ENCODE results near the gene ARHGEF10L.

Gene ARHGEF10L

GRCh38 chr1:17633654-17634053 is 94.2 kb downstream of the ARHGEF10L start:
- H3K27ac Mint-ChIP-seq = no peak overlapping the region
- H3K9me3 Mint-ChIP-seq = no peaks in the 10 kb centered on the region
- H3K4me3 Mint-ChIP-seq = no peak overlapping the region
- ATAC-seq (no peak), DNase-seq (no peak)
- no peaks in the 10 kb centered on the region for H3K4me1 Mint-ChIP-seq
- no peaks in the 10 kb centered on the region for H3K27me3 Mint-ChIP-seq

GRCh38 chr1:17635276-17635675 is 95.8 kb downstream of the ARHGEF10L start:
- DNase-seq (no peak), ATAC-seq (no peak)
- H3K27ac Mint-ChIP-seq = no peak overlapping the region
- no peaks in the 10 kb centered on the region for H3K9me3 Mint-ChIP-seq
- H3K27me3 Mint-ChIP-seq = peaks cover 12% of the 10 kb centered on the region
- no peak overlapping the region for H3K4me3 Mint-ChIP-seq
- no peaks in the 10 kb centered on the region for H3K4me1 Mint-ChIP-seq

- peaks cover 15% of the 10 kb centered on the region for H3K27me3 Mint-ChIP-seq
- no peak for DNase-seq
- H3K9me3 Mint-ChIP-seq = no peaks in the 10 kb centered on the region
- no peak overlapping the region for H3K4me3 Mint-ChIP-seq
- H3K4me1 Mint-ChIP-seq = no peaks in the 10 kb centered on the region
- peak overlapping the region in 1 of 2 donors; percentile 19 for H3K27ac Mint-ChIP-seq
- ATAC-seq = no peak
Measured at GRCh38 chr1:17635811-17636210, 96.3 kb downstream of the ARHGEF10L start.

- no peak overlapping the region for H3K4me3 Mint-ChIP-seq
- DNase-seq = no peak
- peaks cover 15% of the 10 kb centered on the region for H3K27me3 Mint-ChIP-seq
- no peaks in the 10 kb centered on the region for H3K4me1 Mint-ChIP-seq
- H3K27ac Mint-ChIP-seq = no peak overlapping the region
- H3K9me3 Mint-ChIP-seq = no peaks in the 10 kb centered on the region
- no peak for ATAC-seq
Measured at GRCh38 chr1:17636612-17637011, 97.1 kb downstream of the ARHGEF10L start.

- Mint-ChIP-seq H3K4me1 (no peaks in the 10 kb centered on the region), H3K27ac (peak overlapping the region in 1 of 2 donors; percentile 27), H3K27me3 (peaks cover 15% of the 10 kb centered on the region), H3K9me3 (no peaks in the 10 kb centered on the region), H3K4me3 (no peak overlapping the region)
- no peak for DNase-seq
- no peak for ATAC-seq
Measured at GRCh38 chr1:17637055-17637454, 97.6 kb downstream of the ARHGEF10L start.

- Mint-ChIP-seq H3K4me3 (no peak overlapping the region), H3K27ac (peak overlapping the region in 1 of 2 donors; percentile 53), H3K4me1 (no peaks in the 10 kb centered on the region), H3K9me3 (no peaks in the 10 kb centered on the region), H3K27me3 (peaks cover 15% of the 10 kb centered on the region)
- no peak for DNase-seq
- ATAC-seq = no peak
Measured at GRCh38 chr1:17639703-17640340, 100.3 kb downstream of the ARHGEF10L start.

GRCh38 chr1:17640393-17640792 is 100.9 kb downstream of the ARHGEF10L start:
- Mint-ChIP-seq H3K27me3 (peaks cover 15% of the 10 kb centered on the region), H3K4me1 (no peaks in the 10 kb centered on the region), H3K9me3 (no peaks in the 10 kb centered on the region), H3K27ac (no peak overlapping the region), H3K4me3 (no peak overlapping the region)
- DNase-seq = no peak
- ATAC-seq = no peak

GRCh38 chr1:17640975-17641374 is 101.5 kb downstream of the ARHGEF10L start:
- no peak for ATAC-seq
- Mint-ChIP-seq H3K27ac (peak overlapping the region in 1 of 2 donors; percentile 42), H3K4me1 (no peaks in the 10 kb centered on the region), H3K4me3 (no peak overlapping the region), H3K27me3 (peaks cover 15% of the 10 kb centered on the region), H3K9me3 (no peaks in the 10 kb centered on the region)
- DNase-seq = no peak

GRCh38 chr1:17642169-17642568 is 102.7 kb downstream of the ARHGEF10L start:
- no peak for DNase-seq
- Mint-ChIP-seq H3K27ac (peak overlapping the region in 1 of 2 donors; percentile 96), H3K9me3 (no peaks in the 10 kb centered on the region), H3K27me3 (peaks cover 15% of the 10 kb centered on the region), H3K4me1 (no peaks in the 10 kb centered on the region), H3K4me3 (no peak overlapping the region)
- ATAC-seq = no peak

- H3K27ac Mint-ChIP-seq = no peak overlapping the region
- H3K9me3 Mint-ChIP-seq = no peaks in the 10 kb centered on the region
- ATAC-seq (no peak), DNase-seq (no peak)
- H3K27me3 Mint-ChIP-seq = peaks cover 15% of the 10 kb centered on the region
- no peak overlapping the region for H3K4me3 Mint-ChIP-seq
- H3K4me1 Mint-ChIP-seq = no peaks in the 10 kb centered on the region
Measured at GRCh38 chr1:17642943-17643342, 103.4 kb downstream of the ARHGEF10L start.

- Mint-ChIP-seq H3K4me1 (no peaks in the 10 kb centered on the region), H3K27me3 (peaks cover 14% of the 10 kb centered on the region), H3K9me3 (no peaks in the 10 kb centered on the region), H3K4me3 (no peak overlapping the region), H3K27ac (no peak overlapping the region)
- DNase-seq (no peak), ATAC-seq (no peak)
Measured at GRCh38 chr1:17643861-17644703, 104.6 kb downstream of the ARHGEF10L start.

GRCh38 chr1:17645068-17645911 is 105.8 kb downstream of the ARHGEF10L start:
- DNase-seq = no peak
- Mint-ChIP-seq H3K9me3 (no peaks in the 10 kb centered on the region), H3K27ac (no peak overlapping the region), H3K4me3 (no peak overlapping the region), H3K4me1 (no peaks in the 10 kb centered on the region), H3K27me3 (peaks cover 2% of the 10 kb centered on the region)
- no peak for ATAC-seq

- Mint-ChIP-seq H3K4me1 (no peaks in the 10 kb centered on the region), H3K27ac (no peak overlapping the region), H3K9me3 (no peaks in the 10 kb centered on the region), H3K4me3 (no peak overlapping the region), H3K27me3 (no peaks in the 10 kb centered on the region)
- no peak for ATAC-seq
- no peak for DNase-seq
Measured at GRCh38 chr1:17646444-17647280, 107.2 kb downstream of the ARHGEF10L start.

GRCh38 chr1:17648457-17649145 is 109.1 kb downstream of the ARHGEF10L start:
- Mint-ChIP-seq H3K4me3 (no peak overlapping the region), H3K9me3 (no peaks in the 10 kb centered on the region), H3K4me1 (no peaks in the 10 kb centered on the region), H3K27ac (no peak overlapping the region), H3K27me3 (no peaks in the 10 kb centered on the region)
- no peak for DNase-seq
- no peak for ATAC-seq
